ENCODE results near the gene NRXN2.

Gene NRXN2

GRCh38 chr11:64629103-64629502 lies 93.9 kb downstream of the NRXN2 start:
- no peak for DNase-seq (ENCODE audit: low read depth in 3 of 3)

- no peak for DNase-seq (ENCODE audit: low read depth in 3 of 3)
These were observed 94.4 kb downstream of the NRXN2 start for GRCh38 chr11:64628596-64628995.

GRCh38 chr11:64627371-64627770 lies 95.6 kb downstream of the NRXN2 start:
- DNase-seq (ENCODE audit: low read depth in 3 of 3) = no peak

- DNase-seq (ENCODE audit: low read depth in 3 of 3) = no peak
These were observed 96.4 kb downstream of the NRXN2 start for GRCh38 chr11:64626637-64627036.

- DNase-seq (ENCODE audit: low read depth in 3 of 3) = no peak
These were observed 98.0 kb downstream of the NRXN2 start for GRCh38 chr11:64624883-64625481.

GRCh38 chr11:64622681-64623080 lies 100.3 kb downstream of the NRXN2 start:
- DNase-seq (ENCODE audit: low read depth in 3 of 3) = no peak

GRCh38 chr11:64621283-64622019 lies 101.5 kb downstream of the NRXN2 start:
- DNase-seq (ENCODE audit: low read depth in 3 of 3) = no peak

GRCh38 chr11:64620381-64620971 lies 102.5 kb downstream of the NRXN2 start:
- DNase-seq (ENCODE audit: low read depth in 3 of 3) = no peak

- DNase-seq (ENCODE audit: low read depth in 3 of 3) = no peak
These were observed 103.1 kb downstream of the NRXN2 start for GRCh38 chr11:64619811-64620380.

GRCh38 chr11:64619196-64619595 lies 103.8 kb downstream of the NRXN2 start:
- DNase-seq (ENCODE audit: low read depth in 3 of 3) = no peak

- DNase-seq (ENCODE audit: low read depth in 3 of 3) = no peak
These were observed 106.2 kb downstream of the NRXN2 start for GRCh38 chr11:64616817-64617216.

GRCh38 chr11:64614917-64615316 lies 108.1 kb downstream of the NRXN2 start:
- no peak for DNase-seq (ENCODE audit: low read depth in 3 of 3)

GRCh38 chr11:64613648-64614047 lies 109.3 kb downstream of the NRXN2 start:
- no peak for DNase-seq (ENCODE audit: low read depth in 3 of 3)

GRCh38 chr11:64611869-64612646 lies 110.9 kb downstream of the NRXN2 start:
- no peak for DNase-seq (ENCODE audit: low read depth in 3 of 3)

- DNase-seq (ENCODE audit: low read depth in 3 of 3) = no peak
These were observed 111.8 kb downstream of the NRXN2 start for GRCh38 chr11:64611176-64611575.

- no peak for DNase-seq (ENCODE audit: low read depth in 3 of 3)
These were observed 112.4 kb downstream of the NRXN2 start for GRCh38 chr11:64610596-64610995.

GRCh38 chr11:64609436-64610047 lies 113.5 kb downstream of the NRXN2 start:
- no peak for DNase-seq (ENCODE audit: low read depth in 3 of 3)

- DNase-seq (ENCODE audit: low read depth in 3 of 3) = no peak
These were observed 114.4 kb downstream of the NRXN2 start for GRCh38 chr11:64608636-64609035.

- no peak for DNase-seq (ENCODE audit: low read depth in 3 of 3)
These were observed 115.0 kb downstream of the NRXN2 start for GRCh38 chr11:64608046-64608445.

- DNase-seq (ENCODE audit: low read depth in 3 of 3) = no peak
These were observed 115.5 kb downstream of the NRXN2 start for GRCh38 chr11:64607381-64607985.

- no peak for DNase-seq (ENCODE audit: low read depth in 3 of 3)
These were observed 116.1 kb downstream of the NRXN2 start for GRCh38 chr11:64606796-64607380.
